Osteoblast (primary cell): ENCODE results near the gene OR56A4. TPM values are rescaled to one million over a fixed set of nuclear protein-coding genes. Genes with fewer than 3 reads are reported as not detected.

Experiments
- DNase-seq: peaks from one replicate; pipeline ENCODE4 v3.0.0; 2011; ENCODE audit warnings: low spot score, mixed read lengths; ENCODE audit not compliant: insufficient read length; ENCODE audit errors: missing footprints
- H2AFZ ChIP-seq: 2 replicates; pipeline ENCODE4 v1.6.0; 2011; ENCODE audit warnings: mild to moderate bottlenecking, low read length
- H3K27ac ChIP-seq: 2 replicates; pipeline ENCODE4 v1.5.1; 2011; ENCODE audit warnings: mild to moderate bottlenecking, low read depth, low read length, moderate library complexity
- H3K27me3 ChIP-seq: 2 replicates; pipeline ENCODE4 v1.6.0; 2012; ENCODE audit warnings: mild to moderate bottlenecking, control low read depth, inconsistent platforms, low read length, moderate library complexity; ENCODE audit not compliant: insufficient read depth
- H3K36me3 ChIP-seq: 2 replicates; pipeline ENCODE4 v1.5.1; 2011; ENCODE audit warnings: mild to moderate bottlenecking, low read length, control low read depth, moderate library complexity; ENCODE audit not compliant: insufficient read depth
- H3K4me1 ChIP-seq: 2 replicates; pipeline ENCODE4 v1.5.1; 2011; ENCODE audit warnings: mild to moderate bottlenecking, low read length, control low read depth, moderate library complexity; ENCODE audit not compliant: insufficient read depth
- H3K4me2 ChIP-seq: 2 replicates; pipeline ENCODE4 v1.6.0; 2011; ENCODE audit warnings: mild to moderate bottlenecking, low read length; ENCODE audit not compliant: insufficient read depth
- H3K4me3 ChIP-seq: fragments of 200-600 bp; sonication (generic); 3 replicates; pipeline ENCODE4 v1.5.1; 2012; ENCODE audit warnings: mild to moderate bottlenecking, low read length, inconsistent platforms; ENCODE audit not compliant: insufficient read depth
- H3K79me2 ChIP-seq: 2 replicates; pipeline ENCODE4 v1.6.0; 2012; ENCODE audit warnings: mild to moderate bottlenecking, low read length, control low read depth, inconsistent platforms; ENCODE audit not compliant: insufficient read depth
- H3K9me3 ChIP-seq: 2 replicates; pipeline ENCODE4 v1.5.1; 2011; ENCODE audit warnings: low read depth, low read length, control low read depth
- H4K20me1 ChIP-seq: 2 replicates; pipeline ENCODE4 v1.6.0; 2012; ENCODE audit warnings: mild to moderate bottlenecking, low read length, control low read depth; ENCODE audit not compliant: insufficient read depth
- CTCF ChIP-seq: IDR thresholded peaks from 2 replicates; pipeline ENCODE4 v1.5.1; 2011; ENCODE audit warnings: mild to moderate bottlenecking, low read depth, low read length, moderate library complexity; ENCODE audit errors: extremely low read depth
- total RNA-seq: library from RNA; depleted of rRNA; stranded (reverse); fragments of >200 nt; gene quantifications from 2 replicates; pipeline ENCODE4 v1.2.3, GENCODE V29; 2012

Gene OR56A4
- total RNA-seq, 1 donor = not detected

- H3K9me3 ChIP-seq = no peaks in the 10 kb centered on the region
- no peaks in the 10 kb centered on the region for H3K36me3 ChIP-seq
- H3K4me3 ChIP-seq = no peak overlapping the region
- H3K79me2 ChIP-seq = no peaks in the 10 kb centered on the region
- TF ChIP-seq CTCF = no peak
- H2AFZ ChIP-seq = no peak overlapping the region
- DNase-seq = no peak
- no peak overlapping the region for H3K27ac ChIP-seq
- H3K27me3 ChIP-seq = no peaks in the 10 kb centered on the region
- no peaks in the 10 kb centered on the region for H3K4me1 ChIP-seq
- no peak overlapping the region for H3K4me2 ChIP-seq
- no peaks in the 10 kb centered on the region for H4K20me1 ChIP-seq
Measured at GRCh38 chr11:6013042-6013441, 6.3 kb upstream of the OR56A4 start.

- no peak for DNase-seq
- H3K4me2 ChIP-seq = no peak overlapping the region
- no peaks in the 10 kb centered on the region for H3K36me3 ChIP-seq
- no peaks in the 10 kb centered on the region for H3K9me3 ChIP-seq
- TF ChIP-seq CTCF = no peak
- no peak overlapping the region for H3K4me3 ChIP-seq
- no peaks in the 10 kb centered on the region for H3K27me3 ChIP-seq
- no peak overlapping the region for H2AFZ ChIP-seq
- H3K79me2 ChIP-seq = no peaks in the 10 kb centered on the region
- no peak overlapping the region for H3K27ac ChIP-seq
- no peaks in the 10 kb centered on the region for H4K20me1 ChIP-seq
- H3K4me1 ChIP-seq = no peaks in the 10 kb centered on the region
Measured at GRCh38 chr11:6012035-6012668, 5.4 kb upstream of the OR56A4 start.

GRCh38 chr11:6006395-6006794 is 351 bp downstream of the OR56A4 start:
- Histone ChIP-seq H3K27ac (no peak overlapping the region), H3K4me1 (no peaks in the 10 kb centered on the region), H3K9me3 (no peaks in the 10 kb centered on the region), H3K79me2 (no peaks in the 10 kb centered on the region), H2AFZ (no peak overlapping the region), H3K36me3 (no peaks in the 10 kb centered on the region), H4K20me1 (no peaks in the 10 kb centered on the region), H3K27me3 (no peaks in the 10 kb centered on the region), H3K4me3 (no peak overlapping the region), H3K4me2 (no peak overlapping the region)
- no peak for DNase-seq
- TF ChIP-seq CTCF = no peak

- DNase-seq = no peak
- no peak for TF ChIP-seq CTCF
- no peaks in the 10 kb centered on the region for H3K4me1 ChIP-seq
- H3K79me2 ChIP-seq = no peaks in the 10 kb centered on the region
- H4K20me1 ChIP-seq = no peaks in the 10 kb centered on the region
- H3K4me2 ChIP-seq = no peak overlapping the region
- no peaks in the 10 kb centered on the region for H3K36me3 ChIP-seq
- H3K4me3 ChIP-seq = no peak overlapping the region
- no peak overlapping the region for H2AFZ ChIP-seq
- H3K9me3 ChIP-seq = no peaks in the 10 kb centered on the region
- no peak overlapping the region for H3K27ac ChIP-seq
- no peaks in the 10 kb centered on the region for H3K27me3 ChIP-seq
Measured at GRCh38 chr11:6002202-6002699, 4.5 kb downstream of the OR56A4 start.
